Psoas muscle (tissue), 8 donors: ENCODE measurements around the gene CDV3. TPM values are rescaled to one million over a fixed set of nuclear protein-coding genes. Genes with fewer than 3 reads are reported as not detected.

ENCODE experiments used
- ATAC-seq, 4 donors: fragments of 200-7000 bp; cut with Tn5 transposase; one replicate each; pipeline ENCODE4 v1.9.1; 2020; ENCODE audit warnings: moderate library complexity in 3 of 4, mild to moderate bottlenecking in 2 of 4
- DNase-seq, 2 donors: peaks; one replicate each; pipeline ENCODE4 v3.0.0-alpha.2; 2020
- H3K27ac ChIP-seq: fragments of 200-600 bp; one replicate; pipeline ENCODE4 v1.8.0; 2022
- H3K27me3 ChIP-seq, 3 donors: fragments of 200-600 bp in 1 of 3; one replicate each; pipeline versions ENCODE4 v1.6.1 to v1.8.0; 2013 to 2022; ENCODE audit warnings: low read length in 2 of 3, mild to moderate bottlenecking in 2 of 3, moderate library complexity in 1 of 3; ENCODE audit not compliant: insufficient read depth in 3 of 3
- H3K36me3 ChIP-seq, 2 donors: fragments of 200-600 bp in 1 of 2; one replicate each; pipeline versions ENCODE4 v1.6.1 to v1.8.0; 2013 to 2022; ENCODE audit warnings: low read depth in 1 of 2, mild to moderate bottlenecking in 1 of 2, moderate library complexity in 1 of 2; ENCODE audit not compliant: insufficient read depth in 1 of 2
- H3K4me1 ChIP-seq: fragments of 200-600 bp; one replicate; pipeline ENCODE4 v1.8.0; 2022
- H3K4me3 ChIP-seq: fragments of 200-600 bp; one replicate; pipeline ENCODE4 v1.8.0; 2022; ENCODE audit warnings: mild to moderate bottlenecking
- H3K9me3 ChIP-seq: fragments of 200-600 bp; one replicate; pipeline ENCODE4 v1.8.0; 2022
- WGBS, 3 donors: extraction: QIAGEN DNeasy Blood & Tissue Kit; methylation state at CpG; one replicate each; pipeline versions ENCODE4 v1.1.6 to v1.1.7; 2013; 5-methylcytosine and 5-hydroxymethylcytosine counted together
- intact Hi-C, 2 donors: fragments of 100-400 bp; cut with DNase I; formaldehyde crosslinking; loops; one replicate each; pipeline versions ENCODE4 v1.11.0 to v1.14.2; 2022
- polyA plus RNA-seq, 3 donors: library from polyadenylated mRNA; stranded (reverse); fragments of 200-250 nt; gene quantifications; one replicate each; pipeline ENCODE4 v1.2.3, GENCODE V29; 2013
- total RNA-seq, 4 donors: library from RNA; stranded (reverse); fragmentation: NEBNext Ultra II Directional in 2 of 4; extraction: Animal tissue kit (Norgen Biotek cat#: 25700) in 2 of 4; gene quantifications; one replicate each; pipeline versions ENCODE4 v1.2.1 to v1.2.4, GENCODE V29; 2021 to 2023
- TF ChIP-seq, protein P1 (sequence below): fragments of 200-600 bp; IDR thresholded peaks from one replicate; pipeline ENCODE4 v1.8.0; 2022; ENCODE audit warnings: antibody characterized with exemption
- donor health status: healthy with polysubstance abuse.
- donor health status: DM: no; HTN: no; CAD: no; lungs with moderate emphysema.
- donor health status: Bipolar disorder and iron deficiency.
- donor health status: healthy.
- donor health status: DM: yes; HTN: yes; CAD: no.
- donor health status: DM: no; HTN: no; CAD: no.
- donor health status: DM: no; HTN: no; CAD: no.
- donor health status: DM: yes; HTN: yes; CAD: no.

CDV3 gene
- total and polyA plus RNA-seq, 7 donors = 175 to 444 (median 319) TPM

- DNase-seq (no peak), ATAC-seq (no peak)
- TF ChIP-seq, protein P1, sequence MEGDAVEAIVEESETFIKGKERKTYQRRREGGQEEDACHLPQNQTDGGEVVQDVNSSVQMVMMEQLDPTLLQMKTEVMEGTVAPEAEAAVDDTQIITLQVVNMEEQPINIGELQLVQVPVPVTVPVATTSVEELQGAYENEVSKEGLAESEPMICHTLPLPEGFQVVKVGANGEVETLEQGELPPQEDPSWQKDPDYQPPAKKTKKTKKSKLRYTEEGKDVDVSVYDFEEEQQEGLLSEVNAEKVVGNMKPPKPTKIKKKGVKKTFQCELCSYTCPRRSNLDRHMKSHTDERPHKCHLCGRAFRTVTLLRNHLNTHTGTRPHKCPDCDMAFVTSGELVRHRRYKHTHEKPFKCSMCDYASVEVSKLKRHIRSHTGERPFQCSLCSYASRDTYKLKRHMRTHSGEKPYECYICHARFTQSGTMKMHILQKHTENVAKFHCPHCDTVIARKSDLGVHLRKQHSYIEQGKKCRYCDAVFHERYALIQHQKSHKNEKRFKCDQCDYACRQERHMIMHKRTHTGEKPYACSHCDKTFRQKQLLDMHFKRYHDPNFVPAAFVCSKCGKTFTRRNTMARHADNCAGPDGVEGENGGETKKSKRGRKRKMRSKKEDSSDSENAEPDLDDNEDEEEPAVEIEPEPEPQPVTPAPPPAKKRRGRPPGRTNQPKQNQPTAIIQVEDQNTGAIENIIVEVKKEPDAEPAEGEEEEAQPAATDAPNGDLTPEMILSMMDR = no peak
- intact Hi-C loops = no loop called here
- no peaks in the 10 kb centered on the region for H3K27me3 ChIP-seq
- no peaks in the 10 kb centered on the region for H3K36me3 ChIP-seq
- 71 to 84% (median 73%) methylated on average over 1 of the region's 1 CpG for WGBS, 3 donors
- no peak overlapping the region for H3K4me3 ChIP-seq
- H3K4me1 ChIP-seq = no peaks in the 10 kb centered on the region
- H3K9me3 ChIP-seq = no peaks in the 10 kb centered on the region
- no peak overlapping the region for H3K27ac ChIP-seq
These were observed 9.7 kb upstream of the CDV3 start for GRCh38 chr3:133563816-133564215.

GRCh38 chr3:133568294-133569014 lies 5.0 kb upstream of the CDV3 start:
- 42 to 58% (median 45%) methylated on average over 8 of the region's 8 CpGs for WGBS, 3 donors
- Histone ChIP-seq H3K9me3 (no peaks in the 10 kb centered on the region), H3K27ac (no peak overlapping the region), H3K27me3 (no peaks in the 10 kb centered on the region), H3K36me3 (no peaks in the 10 kb centered on the region), H3K4me1 (no peaks in the 10 kb centered on the region), H3K4me3 (no peak overlapping the region)
- DNase-seq (no peak), ATAC-seq (no peak)
- TF ChIP-seq, protein P1 = no peak
- intact Hi-C loops = no loop called here

DNA sequence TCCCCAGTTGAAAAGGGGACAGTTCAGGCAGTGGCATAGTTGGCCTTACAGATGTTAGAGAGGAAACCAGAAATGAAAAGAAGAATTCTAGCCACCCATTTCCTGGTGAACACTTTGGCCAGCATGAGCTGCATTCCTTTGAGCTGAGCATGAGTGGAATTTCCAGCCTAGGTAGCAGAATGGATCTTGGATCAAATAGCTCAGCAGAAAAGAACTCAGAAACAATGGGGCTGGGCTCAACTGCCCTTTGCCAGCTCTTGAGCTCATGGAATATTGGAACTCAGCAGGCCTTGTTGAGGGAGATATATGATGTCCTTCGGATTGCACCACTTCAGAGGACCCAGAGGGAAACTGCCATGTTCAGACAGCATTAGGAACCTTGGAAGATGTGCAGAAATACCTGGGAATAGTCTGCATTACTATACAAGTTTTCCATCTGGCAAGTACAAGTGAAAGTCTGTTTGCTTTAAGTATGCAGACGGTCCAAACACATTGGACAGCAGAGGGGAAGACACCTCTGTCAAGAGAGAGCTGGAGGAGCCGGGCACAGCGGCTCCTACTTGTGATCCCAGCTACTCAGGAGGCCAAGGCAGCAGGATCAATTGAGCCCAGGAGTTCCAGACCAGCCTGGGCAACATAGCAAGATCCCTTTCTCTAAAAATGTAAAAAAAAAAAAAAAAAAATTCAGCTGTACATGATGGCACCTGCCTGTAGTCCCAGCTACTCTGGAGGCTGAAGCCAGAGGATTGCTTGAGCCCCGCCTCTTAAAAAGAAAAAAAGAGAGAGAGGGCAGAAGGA lies 3.1 kb upstream of the CDV3 start:
- peaks cover 4% of the 10 kb centered on the region for H3K4me1 ChIP-seq
- WGBS, 3 donors = 72 to 75% (median 72%) methylated on average over 5 of the region's 5 CpGs
- peaks cover 0 to 4% of the 10 kb centered on the region in 2 donors for H3K36me3 ChIP-seq
- intact Hi-C loops = loop anchor here (5.0 kb wide), 3 partner anchors 103 to 848 kb away; partner anchors contain the start of gene NPHP3 (in 1 of the 2)
- no peak overlapping the region for H3K27ac ChIP-seq
- DNase-seq (no peak), ATAC-seq (no peak)
- no peaks in the 10 kb centered on the region for H3K9me3 ChIP-seq
- H3K27me3 ChIP-seq = no peaks in the 10 kb centered on the region
- H3K4me3 ChIP-seq = no peak overlapping the region
- TF ChIP-seq, protein P1 = no peak

- DNase-seq (no peak), ATAC-seq (no peak)
- H3K36me3 ChIP-seq = peaks cover 0 to 10% of the 10 kb centered on the region in 2 donors
- WGBS, 3 donors = 50 to 79% (median 71%) methylated on average over 2 of the region's 2 CpGs
- no peak overlapping the region for H3K4me3 ChIP-seq
- H3K9me3 ChIP-seq = no peaks in the 10 kb centered on the region
- peaks cover 10% of the 10 kb centered on the region for H3K4me1 ChIP-seq
- TF ChIP-seq, protein P1 = no peak
- H3K27ac ChIP-seq = no peak overlapping the region
- intact Hi-C loops = loop anchor here (5.0 kb wide), 3 partner anchors 104 to 849 kb away; partner anchors contain the start of gene NPHP3 (in 1 of the 2)
- H3K27me3 ChIP-seq = no peaks in the 10 kb centered on the region
These were observed 2.6 kb upstream of the CDV3 start for GRCh38 chr3:133570937-133571320.
